Kidney epithelial cell (primary cell): ENCODE measurements around the gene MCFD2. TPM values are rescaled to one million over a fixed set of nuclear protein-coding genes. Genes with fewer than 3 reads are reported as not detected.
"Not testable (repeated sequence)": the region's sequence is repeated elsewhere in the genome, so short reads cannot be mapped to it uniquely, and the experiment has no call there.

Experiments
- DNase-seq: peaks from one replicate; pipeline ENCODE4 v3.0.0-alpha.2; 2010; ENCODE audit warnings: low read depth
- H3K27me3 ChIP-seq: 2 replicates; pipeline ENCODE4 v1.6.0; 2011; ENCODE audit warnings: low read length; ENCODE audit not compliant: control insufficient read depth, insufficient read depth
- H3K36me3 ChIP-seq: 2 replicates; pipeline ENCODE4 v1.5.1; 2011; ENCODE audit warnings: low read length; ENCODE audit not compliant: control insufficient read depth, insufficient read depth
- H3K4me3 ChIP-seq: 2 replicates; pipeline ENCODE4 v1.5.1; 2011; ENCODE audit warnings: low read depth, mild to moderate bottlenecking, control low read depth, low read length
- total RNA-seq: library from RNA; depleted of rRNA; stranded (reverse); fragments of >200 nt; gene quantifications from 2 replicates; pipeline ENCODE4 v1.2.3, GENCODE V29; 2015
- TF ChIP-seq, protein P1 (sequence below): IDR thresholded peaks from 2 replicates; pipeline ENCODE4 v1.5.1; 2011; ENCODE audit warnings: mild to moderate bottlenecking, moderate library complexity, low read length, control low read depth, inconsistent platforms; ENCODE audit not compliant: insufficient read depth, poor library complexity, severe bottlenecking

The MCFD2 gene
- total RNA-seq, 1 donor from 2014 or later, result 175 TPM

DNA sequence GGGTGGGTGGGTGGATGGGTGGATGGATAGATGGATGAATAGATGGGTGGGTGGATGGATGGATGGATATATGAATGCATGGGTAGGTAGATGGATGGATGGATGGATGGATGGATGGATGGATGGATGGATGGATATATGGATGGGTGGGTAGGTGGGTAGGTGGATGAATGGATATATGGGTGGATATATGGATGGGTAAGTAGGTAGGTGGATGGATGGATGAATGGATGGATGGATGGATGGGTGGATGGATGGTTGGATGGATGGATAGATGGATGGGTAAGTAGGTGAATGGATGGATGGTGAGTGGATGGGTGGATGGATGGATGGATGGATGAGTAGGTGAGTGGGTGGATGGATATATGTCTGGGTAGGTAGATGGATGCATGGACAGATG is 36.1 kb downstream of the MCFD2 start:
- Histone ChIP-seq H3K27me3 (no peaks in the 10 kb centered on the region), H3K36me3 (no peaks in the 10 kb centered on the region), H3K4me3 (no peak overlapping the region)
- TF ChIP-seq, protein P1, sequence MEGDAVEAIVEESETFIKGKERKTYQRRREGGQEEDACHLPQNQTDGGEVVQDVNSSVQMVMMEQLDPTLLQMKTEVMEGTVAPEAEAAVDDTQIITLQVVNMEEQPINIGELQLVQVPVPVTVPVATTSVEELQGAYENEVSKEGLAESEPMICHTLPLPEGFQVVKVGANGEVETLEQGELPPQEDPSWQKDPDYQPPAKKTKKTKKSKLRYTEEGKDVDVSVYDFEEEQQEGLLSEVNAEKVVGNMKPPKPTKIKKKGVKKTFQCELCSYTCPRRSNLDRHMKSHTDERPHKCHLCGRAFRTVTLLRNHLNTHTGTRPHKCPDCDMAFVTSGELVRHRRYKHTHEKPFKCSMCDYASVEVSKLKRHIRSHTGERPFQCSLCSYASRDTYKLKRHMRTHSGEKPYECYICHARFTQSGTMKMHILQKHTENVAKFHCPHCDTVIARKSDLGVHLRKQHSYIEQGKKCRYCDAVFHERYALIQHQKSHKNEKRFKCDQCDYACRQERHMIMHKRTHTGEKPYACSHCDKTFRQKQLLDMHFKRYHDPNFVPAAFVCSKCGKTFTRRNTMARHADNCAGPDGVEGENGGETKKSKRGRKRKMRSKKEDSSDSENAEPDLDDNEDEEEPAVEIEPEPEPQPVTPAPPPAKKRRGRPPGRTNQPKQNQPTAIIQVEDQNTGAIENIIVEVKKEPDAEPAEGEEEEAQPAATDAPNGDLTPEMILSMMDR, result no peak
- no peak for DNase-seq

DNA sequence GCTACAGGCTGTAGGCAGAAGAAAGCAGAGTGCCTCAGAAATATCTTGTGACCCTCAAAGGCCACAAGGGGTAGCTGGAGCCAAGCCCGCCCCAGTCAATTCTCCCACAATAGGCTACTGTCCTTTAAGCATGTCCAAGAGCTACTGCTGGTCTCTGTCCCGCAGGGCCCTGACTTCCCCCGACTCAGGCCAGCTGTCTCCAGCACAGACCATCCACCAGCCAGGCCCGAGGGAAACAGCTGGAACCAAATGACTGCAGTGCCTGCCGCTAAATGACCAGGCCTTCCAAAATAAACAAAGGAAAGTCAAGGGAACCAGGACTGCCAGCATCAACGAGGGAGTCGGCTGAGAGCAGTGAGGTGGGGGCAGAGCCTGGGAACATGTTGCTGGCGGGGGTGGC is 36.7 kb downstream of the MCFD2 start:
- DNase-seq, result no peak
- no peak overlapping the region for H3K4me3 ChIP-seq
- H3K27me3 ChIP-seq, result no peaks in the 10 kb centered on the region
- TF ChIP-seq, protein P1, result no peak
- H3K36me3 ChIP-seq, result no peaks in the 10 kb centered on the region

DNA sequence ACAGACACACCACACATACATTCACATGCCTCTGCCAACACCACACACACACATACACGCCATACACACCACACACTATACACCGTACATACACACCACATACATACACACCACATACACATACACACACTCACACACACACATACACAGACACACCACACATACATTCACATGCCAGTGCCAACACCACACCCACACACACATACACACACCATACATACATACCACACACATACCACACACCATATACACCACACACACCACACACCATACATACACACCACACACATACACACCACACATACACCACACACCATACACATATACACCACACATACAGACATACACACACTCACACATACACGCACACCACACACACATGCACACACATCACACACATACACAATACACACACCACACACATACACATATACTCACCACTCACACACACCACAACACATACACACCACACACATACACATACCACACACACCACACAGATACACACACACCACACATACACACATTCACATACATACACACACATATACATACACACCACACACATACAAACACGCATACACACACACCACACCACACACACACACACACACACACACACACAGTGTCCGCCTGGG is 37.2 kb downstream of the MCFD2 start:
- no peaks in the 10 kb centered on the region for H3K36me3 ChIP-seq
- no peak overlapping the region for H3K4me3 ChIP-seq
- H3K27me3 ChIP-seq, result no peaks in the 10 kb centered on the region
- TF ChIP-seq, protein P1, result no peak
- DNase-seq, result no peak

DNA sequence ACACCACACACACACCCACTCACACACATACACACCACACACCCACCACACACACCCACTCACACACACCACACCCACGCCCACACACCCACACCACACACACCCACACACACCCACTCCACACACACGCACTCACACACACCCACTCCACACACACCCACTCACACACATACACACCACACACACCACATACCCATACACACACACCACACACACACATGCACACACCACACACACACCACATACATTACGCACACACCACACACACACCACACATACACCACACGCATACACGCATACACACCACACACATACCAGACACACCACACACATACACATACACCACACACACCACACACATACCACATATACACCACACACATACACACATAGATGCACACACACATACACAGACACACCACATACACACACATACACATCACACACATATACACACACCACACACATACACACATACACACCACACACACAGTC is 37.9 kb downstream of the MCFD2 start:
- no peak for DNase-seq
- H3K36me3 ChIP-seq, result no peaks in the 10 kb centered on the region
- H3K4me3 ChIP-seq, result no peak overlapping the region
- no peaks in the 10 kb centered on the region for H3K27me3 ChIP-seq
- TF ChIP-seq, protein P1, result no peak

DNA sequence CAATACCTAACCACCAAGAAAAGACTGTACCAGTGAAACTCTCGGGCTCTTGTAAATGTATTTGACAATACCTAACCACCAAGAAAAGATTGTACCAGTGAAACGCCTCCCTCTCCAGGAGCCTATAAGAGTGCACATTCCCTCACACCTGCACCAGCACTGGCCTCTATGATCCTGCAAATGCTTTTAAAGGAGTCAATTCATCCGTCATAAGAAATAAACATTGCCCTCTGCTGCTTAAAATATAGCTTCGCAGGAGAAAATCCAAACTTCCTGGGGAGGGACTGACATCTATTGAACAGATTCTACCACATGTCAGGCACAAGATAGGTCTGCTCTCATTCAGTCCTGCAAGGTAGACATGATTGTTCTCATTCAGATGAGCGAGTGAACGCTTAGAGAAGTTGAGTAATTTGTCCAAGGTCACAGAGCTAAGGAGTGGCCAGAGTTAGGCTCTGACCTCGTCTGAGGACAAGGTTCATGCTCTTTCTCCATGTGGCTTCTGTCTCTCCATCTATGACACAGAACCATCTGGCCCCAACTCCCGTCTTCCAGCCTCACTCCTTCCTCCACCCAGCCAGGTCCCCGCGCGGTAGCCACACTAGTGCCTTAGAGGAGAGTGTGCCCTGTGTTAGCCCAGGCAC is 38.7 kb downstream of the MCFD2 start:
- H3K27me3 ChIP-seq, result no peaks in the 10 kb centered on the region
- DNase-seq, result no peak
- TF ChIP-seq, protein P1, result peak; percentile 35
- H3K36me3 ChIP-seq, result no peaks in the 10 kb centered on the region
- no peak overlapping the region for H3K4me3 ChIP-seq

DNA sequence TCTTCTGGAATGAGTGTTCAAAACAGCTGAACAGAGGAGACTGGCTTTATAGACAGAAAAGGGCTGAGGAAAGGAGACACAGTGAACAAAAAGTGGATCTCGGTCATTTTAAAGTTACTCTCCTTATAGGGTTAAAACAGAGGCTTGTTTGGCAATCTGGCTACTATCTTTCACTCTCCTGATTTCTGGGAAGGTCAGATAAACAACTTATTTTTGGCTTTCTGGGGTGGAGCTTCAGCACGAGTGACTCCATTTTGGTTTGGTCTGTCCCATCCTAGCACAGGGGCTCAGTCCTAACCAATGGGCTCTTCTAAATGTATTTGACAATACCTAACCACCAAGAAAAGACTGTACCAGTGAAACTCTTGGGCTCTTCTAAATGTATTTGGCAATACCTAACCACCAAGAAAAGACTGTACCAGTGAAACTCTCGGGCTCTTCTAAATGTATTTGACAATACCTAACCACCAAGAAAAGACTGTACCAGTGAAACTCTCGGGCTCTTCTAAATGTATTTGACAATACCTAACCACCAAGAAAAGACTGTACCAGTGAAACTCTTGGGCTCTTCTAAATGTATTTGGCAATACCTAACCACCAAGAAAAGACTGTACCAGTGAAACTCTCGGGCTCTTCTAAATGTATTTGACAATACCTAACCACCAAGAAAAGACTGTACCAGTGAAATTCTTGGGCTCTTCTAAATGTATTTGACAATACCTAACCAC is 39.5 kb downstream of the MCFD2 start:
- not testable (repeated sequence) for H3K27me3 ChIP-seq, H3K36me3 ChIP-seq, DNase-seq, H3K4me3 ChIP-seq
